GM12891 (cell line): ENCODE measurements around the gene C4orf51. TPM values are rescaled to one million over a fixed set of nuclear protein-coding genes. Genes with fewer than 3 reads are reported as not detected.
"Not testable (repeated sequence)": the region's sequence is repeated elsewhere in the genome, so short reads cannot be mapped to it uniquely, and the experiment has no call there.

Experiments
- DNase-seq: peaks from one replicate; pipeline ENCODE4 v3.0.0; 2011; ENCODE audit warnings: low spot score; ENCODE audit not compliant: insufficient read length
- FAIRE-seq: peaks from 2 replicates; lab custom pipeline; 2011; peaks lifted over from hg19 to GRCh38; lab: Jason Lieb, UNC
- PAX5 ChIP-seq: IDR thresholded peaks from 2 replicates; pipeline ENCODE4 v1.6.1; 2011; ENCODE audit warnings: low read length, moderate library complexity, mild to moderate bottlenecking; ENCODE audit not compliant: insufficient read depth, severe bottlenecking
- POLR2A ChIP-seq: IDR thresholded peaks from 2 replicates; pipeline ENCODE4 v1.6.1; 2011; ENCODE audit warnings: low read depth, low read length, control low read depth
- POLR2AphosphoS5 ChIP-seq: IDR thresholded peaks from 2 replicates; pipeline ENCODE4 v1.6.1; 2011; ENCODE audit warnings: low read depth, low read length, control low read depth
- POU2F2 ChIP-seq: IDR thresholded peaks from 2 replicates; pipeline ENCODE4 v1.6.1; 2011; ENCODE audit warnings: low read depth, mild to moderate bottlenecking, control low read depth, low read length, moderate library complexity
- SPI1 ChIP-seq: IDR thresholded peaks from 2 replicates; pipeline ENCODE4 v1.6.1; 2011; ENCODE audit warnings: low read depth, low read length, control low read depth
- TAF1 ChIP-seq: IDR thresholded peaks from 2 replicates; pipeline ENCODE4 v1.6.1; 2011; ENCODE audit warnings: low read depth, low read length, control low read depth
- polyA plus RNA-seq: library from polyadenylated mRNA; unstranded; fragments of >200 nt; gene quantifications from one replicate; pipeline ENCODE4 v1.2.1, GENCODE V29; 2012; ENCODE audit warnings: low read depth, missing spikeins, inconsistent platforms; ENCODE audit not compliant: missing spikeins

The C4orf51 gene
- not detected for polyA plus RNA-seq

DNA sequence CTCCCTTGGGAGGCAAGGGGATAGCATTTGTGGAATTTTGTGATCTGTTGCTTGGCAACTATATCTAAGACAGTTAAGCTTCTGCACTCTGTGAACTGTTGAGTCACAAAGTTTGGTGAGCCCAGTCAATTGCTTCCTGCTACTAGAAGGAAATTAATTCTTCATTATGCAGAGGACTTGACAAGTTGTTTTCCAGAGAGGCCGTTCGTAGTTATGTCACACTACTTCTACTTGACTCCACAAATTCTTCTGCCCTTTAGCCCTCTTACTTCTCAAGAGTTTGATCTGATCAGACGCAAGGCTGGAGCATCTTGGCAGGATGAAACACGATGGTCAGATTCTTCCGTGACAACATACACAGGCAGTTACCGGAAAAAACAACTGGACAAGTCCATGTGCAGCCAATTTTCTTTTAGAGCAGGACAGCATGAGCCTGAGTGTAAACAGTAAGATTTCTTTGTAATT, at the start of gene C4orf51:
Gene C4orf51, plus strand, starts transcription at position 156 of the 465 bp plus-strand sequence. Its CDS starts 58 bp downstream, at position 214.
- DNase-seq = no peak
- no peak for FAIRE-seq
- TF ChIP-seq POU2F2 (no peak), SPI1 (no peak), TAF1 (no peak), PAX5 (no peak), POLR2AphosphoS5 (no peak), POLR2A (no peak)

DNA sequence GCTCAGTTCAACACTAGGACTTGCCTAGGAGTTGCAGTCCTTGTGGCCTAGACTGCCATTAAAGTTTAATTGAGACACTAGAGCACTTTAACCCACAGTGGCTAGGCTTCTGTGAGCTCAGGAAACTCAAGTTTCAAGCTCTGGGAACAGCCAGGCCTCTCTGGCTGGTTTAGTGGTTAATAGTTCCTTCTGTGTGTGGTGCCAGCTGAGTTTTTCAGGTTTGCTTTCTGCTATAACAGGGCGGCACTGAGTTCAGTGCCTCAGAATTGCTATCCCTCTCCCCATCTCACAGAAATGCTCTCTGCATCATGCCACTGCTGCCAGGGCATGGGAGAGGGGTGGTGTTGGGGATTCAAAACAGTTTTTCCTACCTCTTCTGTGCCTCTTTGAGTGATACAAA, 44.8 kb upstream of the C4orf51 start:
- FAIRE-seq (no peak), DNase-seq (no peak)
- no peak for TF ChIP-seq POLR2A
- TF ChIP-seq SPI1 = no peak
- TF ChIP-seq POLR2AphosphoS5 = no peak
- no peak for TF ChIP-seq TAF1
- TF ChIP-seq POU2F2 = no peak
- TF ChIP-seq PAX5 = no peak

DNA sequence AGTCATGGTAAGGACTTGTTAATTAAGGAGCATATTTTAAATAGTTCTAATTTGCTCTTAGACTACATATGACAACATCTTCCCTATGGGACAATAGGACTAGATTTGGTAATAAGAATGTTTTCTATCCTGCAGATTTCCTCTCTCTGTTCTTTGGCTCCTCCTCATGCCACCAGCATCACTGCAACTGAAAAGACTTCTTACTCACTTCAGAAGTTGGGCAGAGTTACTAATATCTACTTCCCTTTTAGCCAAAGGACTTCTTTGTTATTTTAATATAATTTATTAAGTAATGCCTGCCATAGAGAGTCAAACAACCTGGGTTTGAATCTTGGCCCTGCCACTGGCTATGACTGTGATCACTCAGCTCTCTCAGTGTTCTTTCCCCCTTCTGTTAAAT, 44.3 kb upstream of the C4orf51 start:
- FAIRE-seq = no peak
- DNase-seq = no peak
- TF ChIP-seq POU2F2 (no peak), TAF1 (no peak), PAX5 (no peak), POLR2A (no peak), POLR2AphosphoS5 (no peak), SPI1 (no peak)

DNA sequence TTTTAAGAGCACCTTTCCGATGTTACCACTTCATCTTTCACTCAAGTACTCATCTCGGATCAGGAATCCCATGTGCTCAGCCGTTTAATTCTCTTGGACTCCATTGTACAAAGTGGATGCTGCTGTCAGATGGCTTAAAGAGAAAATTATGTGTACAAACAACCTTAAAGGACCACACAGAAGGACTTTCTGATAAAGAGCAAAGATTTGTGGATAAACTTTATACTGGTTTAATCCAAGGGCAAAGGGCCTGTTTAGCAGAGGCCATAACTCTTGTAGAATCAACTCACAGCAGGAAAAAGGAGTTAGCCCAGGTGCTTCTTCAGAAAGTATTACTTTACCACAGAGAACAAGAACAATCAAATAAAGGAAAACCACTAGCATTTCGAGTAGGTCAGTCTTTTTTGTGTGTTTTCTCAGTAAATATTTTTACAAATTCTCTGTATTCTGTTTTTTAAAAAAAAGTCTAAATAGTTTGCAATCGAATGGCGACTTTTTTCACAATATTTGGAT, 40.7 kb upstream of the C4orf51 start:
- no peak for FAIRE-seq
- TF ChIP-seq SPI1 = no peak
- no peak for TF ChIP-seq PAX5
- TF ChIP-seq POU2F2 = no peak
- TF ChIP-seq POLR2A = no peak
- no peak for TF ChIP-seq TAF1
- no peak for TF ChIP-seq POLR2AphosphoS5
- no peak for DNase-seq

DNA sequence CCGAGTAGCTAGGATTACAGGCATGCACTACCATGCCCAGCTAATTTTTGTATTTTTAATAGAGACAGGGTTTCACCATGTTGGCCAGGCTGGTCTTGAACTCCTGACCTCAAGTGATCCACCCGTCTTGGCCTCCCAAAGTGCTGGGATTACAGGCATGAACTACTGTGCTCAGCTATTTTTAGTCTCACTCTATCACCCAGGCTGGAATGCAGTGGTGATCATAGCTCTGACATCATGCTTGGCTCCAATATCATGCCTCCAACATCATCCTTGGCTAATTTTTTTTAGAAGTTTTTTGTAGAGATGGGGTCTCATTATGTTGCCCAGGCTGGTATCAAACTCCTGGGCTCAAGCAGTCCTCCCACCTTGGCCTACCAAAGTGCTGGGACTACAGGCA, 39.7 kb upstream of the C4orf51 start:
- DNase-seq = not testable (repeated sequence)

DNA sequence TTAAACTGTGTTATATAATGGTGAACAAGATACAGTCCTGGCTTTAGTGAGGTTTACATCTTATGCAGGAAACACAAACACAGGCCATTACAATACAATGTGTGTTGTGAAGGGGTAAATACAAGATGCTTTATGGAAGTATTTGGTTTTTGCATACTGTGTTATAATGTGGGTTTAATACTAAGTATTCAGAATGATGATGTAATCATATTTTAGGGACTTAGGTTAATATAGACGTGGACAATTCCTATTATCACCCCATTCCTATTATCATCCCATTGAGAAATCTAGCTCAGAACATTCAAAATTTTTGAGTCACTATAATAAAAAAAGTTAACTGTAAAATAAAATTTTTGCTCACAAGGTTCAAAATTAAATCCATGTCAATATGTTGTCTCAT, 36.7 kb upstream of the C4orf51 start:
- FAIRE-seq = peak; percentile 26
- TF ChIP-seq POU2F2 = no peak
- no peak for TF ChIP-seq SPI1
- TF ChIP-seq POLR2AphosphoS5 = no peak
- no peak for TF ChIP-seq POLR2A
- TF ChIP-seq TAF1 = no peak
- no peak for TF ChIP-seq PAX5
- no peak for DNase-seq

More for the DNA sequence above, 39.7 kb upstream of the C4orf51 start:
- FAIRE-seq = not testable (repeated sequence)

DNA sequence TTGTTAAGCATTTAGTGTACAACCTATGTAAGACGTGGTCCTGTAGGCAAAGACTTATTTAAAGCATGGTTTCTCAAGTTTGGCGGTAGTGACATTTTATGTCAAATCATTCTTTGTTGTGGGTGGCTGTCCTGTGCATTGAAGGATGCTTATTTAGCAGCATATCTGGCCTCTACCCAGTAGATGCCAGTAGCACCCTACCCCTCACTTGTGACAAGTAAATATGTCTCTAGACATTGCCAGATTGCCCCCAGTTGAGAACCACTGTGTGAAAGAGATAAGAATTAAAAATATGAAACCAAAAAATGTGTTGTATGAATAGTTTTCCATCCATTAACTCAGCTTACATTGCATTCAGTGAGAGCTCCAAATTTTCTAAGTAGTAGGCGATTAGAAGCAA, 35.2 kb upstream of the C4orf51 start:
- FAIRE-seq (peak; percentile 13), DNase-seq (no peak)
- no peak for TF ChIP-seq SPI1

DNA sequence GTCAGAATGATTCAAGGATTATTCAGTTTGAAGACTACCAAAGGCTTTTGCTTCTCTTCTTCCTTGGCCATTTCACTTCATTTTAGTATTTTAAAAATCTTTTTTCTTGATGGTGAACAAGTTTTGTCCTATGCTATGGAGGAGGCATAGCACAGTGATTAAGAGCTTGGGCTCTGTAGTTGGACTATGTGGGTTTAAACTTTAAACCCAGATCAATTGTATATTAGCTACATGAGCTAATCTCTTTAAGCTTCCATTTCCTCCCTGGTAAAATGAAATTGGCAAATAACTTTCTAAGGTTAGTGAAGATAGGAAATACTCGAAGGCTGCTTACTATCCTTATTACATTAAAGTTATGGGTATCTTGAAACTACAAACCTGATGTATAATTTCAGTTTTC, 23.8 kb upstream of the C4orf51 start:
- no peak for DNase-seq
- FAIRE-seq = no peak
- TF ChIP-seq POLR2AphosphoS5 = no peak
- no peak for TF ChIP-seq POLR2A
- no peak for TF ChIP-seq PAX5
- no peak for TF ChIP-seq POU2F2
- no peak for TF ChIP-seq SPI1
- no peak for TF ChIP-seq TAF1

DNA sequence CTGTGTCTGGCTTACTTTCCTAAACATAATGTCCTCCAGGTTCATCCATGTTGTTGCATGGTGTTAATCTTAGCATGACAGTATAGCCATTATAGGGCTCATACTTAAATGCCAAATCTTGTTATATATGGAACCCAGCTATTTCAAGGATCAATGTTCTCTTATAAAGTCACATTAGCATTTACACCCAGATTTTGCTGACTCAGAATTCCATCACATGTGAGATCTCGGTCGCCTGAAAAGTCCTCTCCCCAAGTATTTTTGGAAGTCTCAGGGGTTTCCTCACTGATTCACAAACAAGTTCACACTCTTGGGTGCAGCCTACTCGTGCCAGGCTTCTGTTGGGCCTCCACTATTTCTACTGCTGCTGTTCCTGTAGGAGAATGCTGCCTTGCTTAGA, 19.9 kb upstream of the C4orf51 start:
- no peak for TF ChIP-seq TAF1
- no peak for TF ChIP-seq SPI1
- no peak for TF ChIP-seq POU2F2
- TF ChIP-seq PAX5 = no peak
- TF ChIP-seq POLR2A = no peak
- TF ChIP-seq POLR2AphosphoS5 = no peak
- no peak for FAIRE-seq
- DNase-seq = no peak

DNA sequence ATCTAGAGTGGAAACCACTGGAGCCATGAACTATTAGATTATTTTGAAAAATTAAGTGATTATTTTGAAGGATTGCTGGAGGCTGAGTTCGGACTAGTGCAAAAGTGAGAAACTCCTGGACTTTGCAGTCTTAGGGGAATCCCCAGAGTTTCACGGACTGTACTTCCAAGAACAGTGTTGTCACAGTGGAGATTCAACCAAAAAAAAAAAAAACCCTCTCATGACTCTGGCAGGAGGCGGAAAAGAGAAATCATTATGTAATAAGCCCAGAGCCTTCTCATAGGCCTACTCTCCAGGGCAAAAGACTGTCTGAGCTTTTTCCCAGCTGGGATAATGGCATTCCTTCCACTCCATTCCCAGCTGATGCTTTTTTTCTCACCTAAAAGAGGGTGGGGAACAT, 16.8 kb upstream of the C4orf51 start:
- no peak for FAIRE-seq
- TF ChIP-seq SPI1 (no peak), POLR2A (no peak), POU2F2 (no peak), TAF1 (no peak), PAX5 (no peak), POLR2AphosphoS5 (no peak)
- no peak for DNase-seq

DNA sequence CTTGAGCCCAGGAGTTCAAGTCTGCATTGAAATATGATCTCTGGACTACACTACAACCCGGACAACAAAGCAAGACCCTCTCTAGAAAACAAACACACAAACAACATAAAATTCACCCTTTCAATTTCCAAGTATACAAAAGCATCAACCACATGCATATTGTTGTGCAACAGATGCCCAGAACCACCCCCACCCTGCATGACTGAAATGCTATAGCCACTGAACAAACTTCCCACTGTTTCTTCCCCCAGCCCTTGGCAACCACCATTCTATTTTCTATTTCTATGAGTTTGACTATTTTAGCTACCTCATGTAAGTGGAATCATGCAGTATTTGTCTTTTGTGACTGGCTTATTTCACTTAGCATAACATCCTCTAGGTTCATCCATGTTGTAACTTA, 14.2 kb upstream of the C4orf51 start:
- TF ChIP-seq POU2F2 = no peak
- no peak for TF ChIP-seq SPI1
- TF ChIP-seq POLR2A = no peak
- TF ChIP-seq TAF1 = no peak
- TF ChIP-seq POLR2AphosphoS5 = no peak
- DNase-seq (no peak), FAIRE-seq (no peak)
